Neutrophil (primary cell): ENCODE measurements around the gene HAUS2.

Source experiments
- H3K27ac ChIP-seq: fragments of 200-600 bp; sonication (generic); 2 replicates; pipeline ENCODE4 v1.5.1; 2016; ENCODE audit warnings: mild to moderate bottlenecking, moderate library complexity
- H3K27me3 ChIP-seq: fragments of 200-600 bp; sonication (generic); 2 replicates; pipeline ENCODE4 v1.6.0; 2016; ENCODE audit warnings: mild to moderate bottlenecking
- H3K36me3 ChIP-seq: fragments of 200-600 bp; sonication (generic); 2 replicates; pipeline ENCODE4 v1.5.1; 2017
- H3K4me1 ChIP-seq, 2 experiments: fragments of 200-600 bp in 1 of 2; sonication (generic) in 1 of 2; 1 replicate in 1 of 2; 2 replicates in 1 of 2; pipeline versions ENCODE4 v1.5.1 to v1.6.1; 2013 to 2016; ENCODE audit warnings: low read depth in 1 of 2, low read length in 1 of 2, mild to moderate bottlenecking in 1 of 2, moderate library complexity in 1 of 2; ENCODE audit not compliant: control insufficient read depth in 1 of 2, insufficient read depth in 1 of 2
- H3K4me3 ChIP-seq, 2 experiments: fragments of 200-600 bp in 1 of 2; sonication (generic) in 1 of 2; 1 replicate in 1 of 2; 2 replicates in 1 of 2; pipeline ENCODE4 v1.5.1; 2013 to 2016; ENCODE audit warnings: low read depth in 1 of 2, low read length in 1 of 2, mild to moderate bottlenecking in 1 of 2, moderate library complexity in 1 of 2
- H3K9me3 ChIP-seq: fragments of 200-600 bp; sonication (generic); 2 replicates; pipeline ENCODE4 v1.5.1; 2016
- CTCF ChIP-seq: fragments of 200-600 bp; sonication (generic); IDR thresholded peaks from 2 replicates; pipeline ENCODE4 v1.5.1; 2016; ENCODE audit warnings: antibody characterized with exemption

Gene HAUS2

GRCh38 chr15:42548249-42549031 lies at the start of gene HAUS2, which contains the start of gene LRRC57:
Gene HAUS2 (plus strand): TSS chr15:42548838. CDS start chr15:42548873, 35 bp downstream.
Gene LRRC57 (minus strand): TSS chr15:42548793. CDS start chr15:42548434, 359 bp downstream.
- peaks cover 5% of the 10 kb centered on the region for H3K36me3 ChIP-seq
- H3K9me3 ChIP-seq = no peaks in the 10 kb centered on the region
- H3K27me3 ChIP-seq = no peaks in the 10 kb centered on the region
- no peak for TF ChIP-seq CTCF
- H3K4me1 ChIP-seq = peaks cover 54 to 61% of the 10 kb centered on the region in 2 experiments
- peak within 1 kb of the TSS; percentile 92 for H3K27ac ChIP-seq
- peak within 1 kb of the TSS; percentile 80 to 97 for H3K4me3 ChIP-seq

GRCh38 chr15:42499858-42500609 lies 48.6 kb upstream of the HAUS2 start:
- peaks cover 54 to 66% of the 10 kb centered on the region in 2 experiments for H3K4me1 ChIP-seq

GRCh38 chr15:42502477-42502876 lies 46.2 kb upstream of the HAUS2 start:
- no peak for TF ChIP-seq CTCF
- Histone ChIP-seq H3K27me3 (no peaks in the 10 kb centered on the region), H3K27ac (peak overlapping the region; percentile 78), H3K9me3 (no peaks in the 10 kb centered on the region), H3K4me3 (no peak overlapping the region), H3K36me3 (peaks cover 12% of the 10 kb centered on the region), H3K4me1 (peaks cover 35 to 49% of the 10 kb centered on the region in 2 experiments)

More at GRCh38 chr15:42499858-42500609, 48.6 kb upstream of the HAUS2 start:
- peak overlapping the region; percentile 59 for H3K27ac ChIP-seq
- no peak overlapping the region for H3K4me3 ChIP-seq
- no peaks in the 10 kb centered on the region for H3K9me3 ChIP-seq
- no peak for TF ChIP-seq CTCF
- H3K36me3 ChIP-seq = peaks cover 5% of the 10 kb centered on the region
- H3K27me3 ChIP-seq = no peaks in the 10 kb centered on the region

GRCh38 chr15:42503825-42504224 lies 44.8 kb upstream of the HAUS2 start:
- Histone ChIP-seq H3K27ac (peak overlapping the region; percentile 78), H3K27me3 (no peaks in the 10 kb centered on the region), H3K4me1 (peaks cover 31 to 44% of the 10 kb centered on the region in 2 experiments), H3K4me3 (no peak overlapping the region), H3K9me3 (no peaks in the 10 kb centered on the region), H3K36me3 (peaks cover 17% of the 10 kb centered on the region)
- no peak for TF ChIP-seq CTCF

- H3K4me1 ChIP-seq = peaks cover 33 to 41% of the 10 kb centered on the region in 2 experiments
- no peaks in the 10 kb centered on the region for H3K27me3 ChIP-seq
- no peak overlapping the region for H3K4me3 ChIP-seq
- peak overlapping the region; percentile 78 for H3K27ac ChIP-seq
- H3K36me3 ChIP-seq = peaks cover 12% of the 10 kb centered on the region
- no peak for TF ChIP-seq CTCF
- no peaks in the 10 kb centered on the region for H3K9me3 ChIP-seq
Measured at GRCh38 chr15:42504631-42505030, 44.0 kb upstream of the HAUS2 start.
